Activated naive CD4-positive, alpha-beta T cell treated with anti-CD3 and anti-CD28 coated beads for 36 hours (primary cell): ENCODE data around the gene STRN4. TPM values are rescaled to one million over a fixed set of nuclear protein-coding genes. Genes with fewer than 3 reads are reported as not detected.

Source experiments
- CTCF ChIA-PET: fragments of 350-600 bp; sonication (Branson Sonifier 250); formaldehyde crosslinking; loops from one replicate; lab custom pipeline; 2021; ENCODE audit warnings: antibody characterized with exemption; lab: Charles Lee
- DNase-seq: peaks from one replicate; pipeline ENCODE4 v3.0.0-alpha.2; 2020
- H3K27ac Mint-ChIP-seq: one replicate; pipeline ENCODE4 v1.8.0; 2021; ENCODE audit warnings: mild to moderate bottlenecking, mixed read lengths
- H3K27me3 Mint-ChIP-seq: one replicate; pipeline ENCODE4 v1.8.0; 2021; ENCODE audit warnings: low read depth, mixed read lengths
- H3K36me3 Mint-ChIP-seq: one replicate; pipeline ENCODE4 v1.8.0; 2021; ENCODE audit warnings: low read depth, mixed read lengths
- H3K4me1 Mint-ChIP-seq: one replicate; pipeline ENCODE4 v1.8.0; 2021; ENCODE audit warnings: low read depth, mixed read lengths
- H3K4me3 Mint-ChIP-seq: one replicate; pipeline ENCODE4 v1.8.0; 2021; ENCODE audit warnings: mild to moderate bottlenecking, moderate library complexity, mixed read lengths
- H3K9me3 Mint-ChIP-seq: one replicate; pipeline ENCODE4 v1.8.0; 2021; ENCODE audit warnings: mixed read lengths
- intact Hi-C: fragments of 100-400 bp; cut with micrococcal nuclease; formaldehyde crosslinking; loops from one replicate; pipeline ENCODE4 v1.15.1; 2023
- total RNA-seq, 2 experiments: library from RNA; stranded (reverse); gene quantifications; one replicate each; pipeline ENCODE4 v1.2.3, GENCODE V29; 2021

Gene STRN4, protein sequence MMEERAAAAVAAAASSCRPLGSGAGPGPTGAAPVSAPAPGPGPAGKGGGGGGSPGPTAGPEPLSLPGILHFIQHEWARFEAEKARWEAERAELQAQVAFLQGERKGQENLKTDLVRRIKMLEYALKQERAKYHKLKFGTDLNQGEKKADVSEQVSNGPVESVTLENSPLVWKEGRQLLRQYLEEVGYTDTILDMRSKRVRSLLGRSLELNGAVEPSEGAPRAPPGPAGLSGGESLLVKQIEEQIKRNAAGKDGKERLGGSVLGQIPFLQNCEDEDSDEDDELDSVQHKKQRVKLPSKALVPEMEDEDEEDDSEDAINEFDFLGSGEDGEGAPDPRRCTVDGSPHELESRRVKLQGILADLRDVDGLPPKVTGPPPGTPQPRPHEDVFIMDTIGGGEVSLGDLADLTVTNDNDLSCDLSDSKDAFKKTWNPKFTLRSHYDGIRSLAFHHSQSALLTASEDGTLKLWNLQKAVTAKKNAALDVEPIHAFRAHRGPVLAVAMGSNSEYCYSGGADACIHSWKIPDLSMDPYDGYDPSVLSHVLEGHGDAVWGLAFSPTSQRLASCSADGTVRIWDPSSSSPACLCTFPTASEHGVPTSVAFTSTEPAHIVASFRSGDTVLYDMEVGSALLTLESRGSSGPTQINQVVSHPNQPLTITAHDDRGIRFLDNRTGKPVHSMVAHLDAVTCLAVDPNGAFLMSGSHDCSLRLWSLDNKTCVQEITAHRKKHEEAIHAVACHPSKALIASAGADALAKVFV
- total RNA-seq: 10 to 100 TPM; 59.2 to 63.2 TPM

DNA sequence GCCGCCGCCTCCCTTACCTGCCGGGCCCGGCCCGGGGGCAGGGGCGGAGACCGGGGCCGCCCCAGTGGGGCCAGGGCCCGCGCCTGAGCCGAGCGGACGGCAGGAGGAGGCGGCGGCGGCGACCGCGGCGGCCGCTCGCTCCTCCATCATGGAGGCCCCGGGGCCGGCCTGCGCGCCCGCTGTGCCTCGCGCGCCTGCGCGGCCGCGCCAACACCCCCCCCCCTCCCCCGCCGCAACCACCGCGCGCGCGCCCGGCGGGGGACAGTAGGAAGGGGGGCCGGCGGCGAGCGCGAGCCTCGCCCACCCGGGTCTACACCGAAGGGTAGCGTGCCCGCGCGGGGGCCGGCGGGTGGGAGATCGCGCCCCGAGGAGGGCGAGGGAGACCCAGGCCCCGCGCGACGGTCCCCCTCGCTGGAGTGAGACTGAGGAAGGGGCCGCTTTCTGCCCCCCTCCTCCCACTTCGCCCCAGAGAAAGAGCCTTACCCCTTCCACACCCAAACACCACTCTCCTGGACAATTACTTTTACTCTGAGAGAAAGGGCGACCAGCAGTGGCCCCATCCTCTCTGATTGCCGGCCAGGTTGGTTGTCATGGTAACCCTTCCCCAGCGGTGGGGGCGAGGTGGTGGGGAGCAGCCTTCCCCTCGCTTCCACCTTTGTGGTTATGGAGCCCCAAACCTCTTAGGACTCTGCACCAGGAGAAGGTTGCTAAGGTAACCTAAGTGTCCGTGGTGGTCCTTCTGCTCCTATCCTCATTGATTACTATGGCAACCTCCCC is at the start of gene STRN4:
STRN4 (minus strand) TSS at position 170 of the 777 bp plus-strand sequence; CDS start at position 150, 20 bp downstream.
- Mint-ChIP-seq H3K27ac (peak within 1 kb of the TSS; percentile 84), H3K4me1 (peaks cover 43% of the 10 kb centered on the region), H3K36me3 (peaks cover 4% of the 10 kb centered on the region), H3K4me3 (peak within 1 kb of the TSS; percentile 95), H3K9me3 (no peaks in the 10 kb centered on the region), H3K27me3 (no peaks in the 10 kb centered on the region)
- peak; percentile 47 for DNase-seq
- intact Hi-C loops: no loop called here
- CTCF ChIA-PET: no interaction called here

DNA sequence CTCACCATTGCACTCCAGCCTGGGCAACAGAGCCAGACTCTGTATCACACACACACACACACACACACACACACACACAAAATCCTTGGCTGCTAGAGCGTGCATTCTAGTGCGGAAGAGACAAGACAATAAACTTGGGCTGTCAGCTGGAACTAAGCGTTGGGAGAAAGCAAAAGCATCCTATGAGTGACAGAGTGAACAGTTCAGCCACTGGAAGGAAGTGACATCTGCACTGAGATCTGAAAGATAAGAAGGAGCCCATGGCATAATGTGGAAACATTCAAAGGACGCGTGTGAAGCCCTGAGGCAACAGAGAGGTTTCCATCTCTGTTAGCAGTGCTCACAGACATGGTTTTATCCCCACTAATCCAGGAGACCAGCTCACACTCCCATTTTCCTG is 45.7 kb upstream of the STRN4 start:
- Mint-ChIP-seq H3K4me3 (no peak overlapping the region), H3K9me3 (no peaks in the 10 kb centered on the region), H3K27me3 (no peaks in the 10 kb centered on the region), H3K36me3 (peaks cover 5% of the 10 kb centered on the region), H3K4me1 (peaks cover 25% of the 10 kb centered on the region), H3K27ac (no peak overlapping the region)
- DNase-seq: peak; percentile 35
- intact Hi-C loops: no loop called here
- CTCF ChIA-PET: no interaction called here

DNA sequence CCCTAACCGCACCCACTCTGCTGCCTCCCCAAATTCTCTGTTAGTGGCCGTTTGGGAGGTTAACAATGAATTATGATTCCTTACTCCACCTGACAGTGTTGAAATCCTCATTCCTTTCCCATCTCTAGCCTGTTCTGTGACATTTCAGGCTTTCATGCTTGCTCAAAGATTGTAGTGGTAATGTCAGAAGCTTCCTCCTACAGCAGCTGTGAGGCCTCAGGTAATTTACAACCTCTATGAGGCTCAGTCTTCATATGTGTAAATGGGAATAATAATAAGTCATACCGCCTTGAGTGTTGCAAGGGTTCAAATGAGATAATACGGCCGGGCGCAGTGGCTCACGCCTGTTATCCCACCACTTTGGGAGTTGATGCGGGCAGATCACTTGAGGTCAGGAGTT is 43.1 kb upstream of the STRN4 start:
- H3K9me3 Mint-ChIP-seq: no peaks in the 10 kb centered on the region
- peaks cover 30% of the 10 kb centered on the region for H3K36me3 Mint-ChIP-seq
- H3K4me1 Mint-ChIP-seq: peaks cover 28% of the 10 kb centered on the region
- no peak overlapping the region for H3K27ac Mint-ChIP-seq
- no peak for DNase-seq
- H3K4me3 Mint-ChIP-seq: no peak overlapping the region
- intact Hi-C loops: loop anchor here (2.0 to 5.0 kb wide), 4 partner anchors 61 to 398 kb away; partner anchors contain the start of genes AP2S1, CALM3 and ZC3H4
- H3K27me3 Mint-ChIP-seq: no peaks in the 10 kb centered on the region
- CTCF ChIA-PET: interaction anchor here (1.0 to 1.7 kb wide), 3 partner anchors 22 to 52 kb away, joined by 3 to 5 read pairs (median 3); no protein-coding TSS in a partner anchor

DNA sequence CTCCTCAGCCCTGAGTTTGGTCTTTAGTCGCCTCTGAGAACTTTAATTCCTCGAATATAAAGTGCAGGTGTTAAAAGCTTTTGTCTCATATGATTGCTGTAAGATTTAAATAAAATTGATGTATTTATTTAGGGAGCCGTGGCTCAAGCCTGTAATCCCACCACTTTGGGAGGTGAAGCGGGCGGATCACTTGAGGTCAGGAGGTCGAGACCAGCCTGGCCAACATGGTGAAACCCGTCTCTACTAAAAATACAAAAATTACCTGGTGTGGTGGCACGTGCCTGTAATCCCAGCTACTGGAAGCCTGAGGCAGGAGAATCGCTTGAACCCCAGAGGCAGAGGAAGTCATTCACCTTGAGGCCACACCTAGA is 42.7 kb upstream of the STRN4 start:
- Mint-ChIP-seq H3K36me3 (peaks cover 34% of the 10 kb centered on the region), H3K4me1 (peaks cover 32% of the 10 kb centered on the region), H3K27me3 (no peaks in the 10 kb centered on the region), H3K27ac (peak overlapping the region; percentile 69), H3K4me3 (peak overlapping the region; percentile 95), H3K9me3 (no peaks in the 10 kb centered on the region)
- intact Hi-C loops: loop anchor here (2.0 to 5.0 kb wide), 4 partner anchors 62 to 398 kb away; partner anchors contain the start of genes AP2S1, CALM3 and ZC3H4
- no peak for DNase-seq
- CTCF ChIA-PET: interaction anchor here (0.6 to 1.7 kb wide), 4 partner anchors 22 to 246 kb away, joined by 3 to 5 read pairs (median 3); no protein-coding TSS in a partner anchor

DNA sequence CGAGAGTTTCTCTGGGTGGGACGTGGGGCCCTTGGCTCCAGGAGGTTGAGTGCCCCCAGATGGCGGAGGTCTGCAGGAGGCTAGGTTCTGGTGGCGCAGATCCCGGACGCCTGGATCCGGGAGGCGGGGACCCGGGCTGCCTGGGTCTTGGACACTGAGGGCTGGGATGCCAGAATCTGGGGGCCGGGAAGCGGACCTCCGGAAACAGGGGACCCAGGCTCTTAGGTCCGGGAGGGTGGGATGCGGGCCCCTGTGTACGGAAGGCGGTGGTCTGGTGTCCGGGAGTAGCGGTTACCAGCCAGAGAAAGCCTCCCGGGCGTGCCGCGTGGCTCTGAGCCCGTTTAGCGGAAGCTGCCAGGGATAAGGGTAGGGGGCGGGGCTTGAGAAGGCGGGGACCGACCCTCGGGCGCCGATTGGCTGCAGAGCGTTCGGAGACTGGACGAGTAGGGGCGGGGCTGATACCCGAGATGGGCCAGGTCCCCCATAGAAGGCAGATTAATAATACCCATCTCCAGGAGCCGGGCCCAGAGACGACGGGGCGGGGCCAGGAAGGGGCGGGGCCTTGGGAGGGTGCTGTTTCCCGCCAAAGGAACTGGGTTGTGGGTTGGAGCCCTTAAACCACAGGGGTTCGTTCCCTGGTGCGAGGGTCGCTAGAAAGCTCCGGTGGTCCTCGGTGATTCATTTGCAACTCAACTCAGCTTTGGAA is 42.2 kb upstream of the STRN4 start, which contains the start of gene SLC1A5:
SLC1A5 (minus strand) TSS at position 333 of the 706 bp plus-strand sequence. CDS start 629 bp downstream, outside the sequence.
- Mint-ChIP-seq H3K36me3 (peaks cover 39% of the 10 kb centered on the region), H3K27me3 (no peaks in the 10 kb centered on the region), H3K27ac (peak within 1 kb of the TSS; percentile 99), H3K4me3 (peak within 1 kb of the TSS; percentile 95), H3K9me3 (no peaks in the 10 kb centered on the region), H3K4me1 (peaks cover 38% of the 10 kb centered on the region)
- intact Hi-C loops: loop anchor here (2.0 to 5.0 kb wide), 4 partner anchors 62 to 399 kb away; partner anchors contain the start of genes AP2S1, CALM3 and ZC3H4
- peak; percentile 99 for DNase-seq
- CTCF ChIA-PET: interaction anchor here (0.6 to 1.7 kb wide), 4 partner anchors 22 to 247 kb away, joined by 3 to 5 read pairs (median 3); no protein-coding TSS in a partner anchor

DNA sequence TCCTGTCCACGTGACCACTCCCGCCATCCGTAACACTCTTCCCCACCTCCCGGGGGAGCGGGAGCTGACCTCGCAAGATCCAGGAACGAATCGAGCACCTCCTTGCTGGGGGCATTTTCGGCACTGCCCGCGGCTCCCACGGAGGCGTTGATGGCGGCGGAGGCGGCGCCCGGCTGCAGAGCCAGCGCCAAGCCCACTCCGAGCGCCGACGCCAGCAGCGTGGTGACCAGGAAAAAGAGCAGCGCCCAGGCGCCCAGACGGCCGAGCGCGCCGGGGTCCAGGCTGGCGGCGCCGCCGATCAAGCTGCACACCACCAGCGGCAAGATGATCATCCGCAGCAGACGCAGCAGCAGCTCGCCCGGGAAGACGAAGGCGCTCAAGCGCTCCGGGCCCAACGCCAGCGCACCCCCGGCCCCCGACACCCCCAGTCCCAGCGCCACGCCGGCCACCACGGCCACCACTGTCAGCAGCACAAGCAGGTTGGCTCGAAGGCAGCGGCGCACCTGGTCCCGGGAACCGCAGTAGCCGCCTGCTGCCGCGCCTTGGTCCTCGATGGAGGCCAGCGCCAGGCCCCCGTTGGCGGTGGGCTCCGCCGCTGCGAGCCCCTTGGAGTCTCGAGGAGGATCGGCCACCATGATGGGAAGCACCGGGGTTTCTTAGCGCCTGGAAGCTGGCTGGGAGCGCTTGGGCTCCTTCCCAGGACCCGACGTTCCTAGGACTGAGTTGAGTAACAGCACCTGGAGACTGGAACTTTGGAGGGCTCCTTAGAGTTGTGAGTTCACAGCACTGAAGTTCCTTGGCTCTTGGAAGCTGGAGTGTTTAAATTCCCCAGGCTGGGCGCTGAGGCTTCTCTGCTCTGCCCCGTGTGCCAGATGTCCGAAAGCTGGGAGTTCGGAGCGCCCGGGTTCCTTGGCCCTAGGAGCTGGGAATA is 41.3 kb upstream of the STRN4 start:
- H3K4me1 Mint-ChIP-seq: peaks cover 44% of the 10 kb centered on the region
- intact Hi-C loops: loop anchor here (2.0 to 5.0 kb wide), 4 partner anchors 63 to 400 kb away; partner anchors contain the start of genes AP2S1, CALM3 and ZC3H4
- H3K27me3 Mint-ChIP-seq: no peaks in the 10 kb centered on the region
- H3K27ac Mint-ChIP-seq: peak overlapping the region; percentile 99
- peaks cover 47% of the 10 kb centered on the region for H3K36me3 Mint-ChIP-seq
- CTCF ChIA-PET: interaction anchor here (0.5 to 3.3 kb wide), 5 partner anchors 21 to 52 kb away, joined by 3 to 13 read pairs (median 4); no protein-coding TSS in a partner anchor
- peak overlapping the region; percentile 95 for H3K4me3 Mint-ChIP-seq
- DNase-seq: peak; percentile 47
- no peaks in the 10 kb centered on the region for H3K9me3 Mint-ChIP-seq

DNA sequence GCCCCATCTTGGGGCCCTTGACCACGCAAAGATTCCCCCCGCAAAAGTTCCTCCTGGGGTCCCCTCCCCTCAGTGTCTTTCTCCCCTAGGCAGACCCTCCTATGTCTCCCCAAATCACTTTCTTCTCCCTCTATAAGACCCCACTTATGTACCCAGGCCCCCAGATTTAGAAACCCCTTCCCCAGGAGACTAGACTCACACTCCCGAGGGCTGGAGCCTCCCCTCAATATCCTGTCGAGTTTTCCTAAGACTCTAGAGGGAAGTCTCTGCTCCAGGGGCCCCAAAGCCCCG is 40.7 kb upstream of the STRN4 start:
- Mint-ChIP-seq H3K4me3 (peak overlapping the region; percentile 95), H3K27me3 (no peaks in the 10 kb centered on the region), H3K9me3 (no peaks in the 10 kb centered on the region), H3K4me1 (peaks cover 39% of the 10 kb centered on the region), H3K27ac (peak overlapping the region; percentile 99), H3K36me3 (peaks cover 54% of the 10 kb centered on the region)
- intact Hi-C loops: loop anchor here (5.0 kb wide), 1 partner anchor 400 kb away; no protein-coding TSS in a partner anchor
- CTCF ChIA-PET: interaction anchor here (0.9 to 3.3 kb wide), 2 partner anchors 20 to 37 kb away, joined by 4 to 13 read pairs; no protein-coding TSS in a partner anchor
- no peak for DNase-seq

DNA sequence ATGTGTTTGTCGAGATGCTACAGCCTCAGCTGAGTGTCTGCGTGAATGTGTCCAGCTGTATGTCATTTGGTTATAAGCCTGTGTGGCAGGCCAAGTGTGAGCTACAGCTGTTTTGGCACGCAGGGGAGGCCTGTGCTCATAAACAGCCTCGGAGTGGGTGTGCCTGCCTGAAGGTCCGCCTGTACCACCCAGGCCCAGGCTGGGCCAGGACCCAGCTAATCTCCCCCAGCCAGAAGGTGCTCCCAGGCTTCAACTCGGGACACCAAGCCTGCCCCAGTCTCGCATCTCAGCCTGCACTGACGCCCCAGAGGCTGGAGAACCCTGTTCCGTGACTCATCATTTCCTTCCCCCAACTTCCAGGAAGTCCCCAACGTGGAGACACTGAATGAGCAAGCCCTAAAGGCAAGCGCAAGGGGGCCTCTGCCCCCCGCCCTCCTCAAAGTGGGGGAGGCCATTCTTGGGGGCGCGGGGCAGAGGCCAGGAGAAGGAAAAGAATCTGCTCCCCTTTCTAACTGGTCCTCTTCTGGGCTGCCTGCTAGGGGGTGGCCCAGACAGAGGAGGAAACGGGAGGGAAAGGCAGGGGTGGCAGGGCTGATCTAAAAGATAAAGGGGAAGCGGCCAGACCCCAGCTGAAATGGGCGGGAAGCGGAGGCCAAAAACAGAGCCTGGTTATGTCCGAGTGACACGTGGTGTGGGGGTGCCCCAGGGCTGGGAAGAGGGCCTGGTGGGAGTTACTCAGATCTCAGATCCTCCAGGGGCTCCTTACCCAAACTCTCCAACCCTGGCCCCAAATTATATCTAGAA is 40.2 kb upstream of the STRN4 start:
- H3K36me3 Mint-ChIP-seq: peaks cover 59% of the 10 kb centered on the region
- H3K9me3 Mint-ChIP-seq: no peaks in the 10 kb centered on the region
- peak overlapping the region; percentile 95 for H3K4me3 Mint-ChIP-seq
- H3K27ac Mint-ChIP-seq: peak overlapping the region; percentile 99
- H3K4me1 Mint-ChIP-seq: peaks cover 38% of the 10 kb centered on the region
- H3K27me3 Mint-ChIP-seq: no peaks in the 10 kb centered on the region
- intact Hi-C loops: loop anchor here (1.0 to 5.0 kb wide), 6 partner anchors 35 to 470 kb away; partner anchors contain the start of genes CCDC9 and PRKD2
- CTCF ChIA-PET: interaction anchor here (0.9 to 3.3 kb wide), 4 partner anchors 19 to 337 kb away, joined by 3 to 13 read pairs (median 4); no protein-coding TSS in a partner anchor
- peak; percentile 96 for DNase-seq

DNA sequence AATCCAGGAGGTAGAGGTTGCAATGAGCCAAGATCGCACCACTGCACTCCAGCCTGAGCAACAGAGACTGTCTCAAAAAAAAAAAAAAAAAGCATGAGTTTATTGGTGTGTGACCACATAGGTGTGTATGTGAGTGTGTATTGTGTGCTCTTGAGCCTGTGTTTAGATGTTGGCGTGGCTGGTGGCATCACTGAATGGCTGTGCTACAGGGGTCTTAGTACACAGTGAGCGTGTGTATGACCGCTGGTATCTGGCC is 39.7 kb upstream of the STRN4 start:
- intact Hi-C loops: loop anchor here (1.0 to 5.0 kb wide), 6 partner anchors 35 to 470 kb away; partner anchors contain the start of genes CCDC9 and PRKD2
- Mint-ChIP-seq H3K36me3 (peaks cover 60% of the 10 kb centered on the region), H3K27ac (peak overlapping the region; percentile 99), H3K9me3 (no peaks in the 10 kb centered on the region), H3K27me3 (no peaks in the 10 kb centered on the region), H3K4me1 (peaks cover 37% of the 10 kb centered on the region), H3K4me3 (peak overlapping the region; percentile 95)
- CTCF ChIA-PET: interaction anchor here (0.9 to 3.3 kb wide), 4 partner anchors 19 to 338 kb away, joined by 3 to 13 read pairs (median 6); no protein-coding TSS in a partner anchor
- no peak for DNase-seq
